Retinal pigment epithelial cell (primary cell): ENCODE data around the gene PPP4R3A.
"Not testable (repeated sequence)": the region's sequence is repeated elsewhere in the genome, so short reads cannot be mapped to it uniquely, and the experiment has no call there.

Source experiments
- DNase-seq: peaks from one replicate; pipeline ENCODE4 v3.0.0-alpha.2; 2010; ENCODE audit warnings: low read depth
- H3K4me3 ChIP-seq: 2 replicates; pipeline ENCODE4 v1.5.1; 2011; ENCODE audit warnings: mild to moderate bottlenecking, low read length, control low read depth, moderate library complexity
- TF ChIP-seq, protein P1 (sequence below): conservative IDR thresholded peaks from 2 replicates; pipeline ENCODE4 v1.5.1; 2011; ENCODE audit warnings: low read depth, low read length, control low read depth, inconsistent platforms

Gene PPP4R3A

DNA sequence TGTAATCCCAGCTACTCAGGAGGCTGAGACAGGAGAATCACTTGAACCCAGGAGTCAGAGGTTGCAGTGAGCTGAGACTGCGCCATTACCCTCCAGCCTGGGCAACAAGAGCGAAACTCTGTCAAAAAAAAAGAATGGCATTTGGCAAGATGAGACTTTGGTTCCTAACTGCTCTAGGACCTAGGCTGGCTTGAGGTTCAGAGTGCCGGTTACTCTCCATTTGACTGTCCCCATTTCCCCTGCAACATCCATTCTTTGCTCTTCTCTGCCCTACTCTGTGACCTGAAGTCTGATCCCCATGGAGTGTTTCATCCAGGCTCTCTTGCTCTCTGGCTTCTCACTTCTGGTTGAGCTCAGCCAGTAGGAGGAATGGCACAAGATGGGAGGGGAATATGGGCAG, 26.2 kb upstream of the PPP4R3A start:
- TF ChIP-seq, protein P1, sequence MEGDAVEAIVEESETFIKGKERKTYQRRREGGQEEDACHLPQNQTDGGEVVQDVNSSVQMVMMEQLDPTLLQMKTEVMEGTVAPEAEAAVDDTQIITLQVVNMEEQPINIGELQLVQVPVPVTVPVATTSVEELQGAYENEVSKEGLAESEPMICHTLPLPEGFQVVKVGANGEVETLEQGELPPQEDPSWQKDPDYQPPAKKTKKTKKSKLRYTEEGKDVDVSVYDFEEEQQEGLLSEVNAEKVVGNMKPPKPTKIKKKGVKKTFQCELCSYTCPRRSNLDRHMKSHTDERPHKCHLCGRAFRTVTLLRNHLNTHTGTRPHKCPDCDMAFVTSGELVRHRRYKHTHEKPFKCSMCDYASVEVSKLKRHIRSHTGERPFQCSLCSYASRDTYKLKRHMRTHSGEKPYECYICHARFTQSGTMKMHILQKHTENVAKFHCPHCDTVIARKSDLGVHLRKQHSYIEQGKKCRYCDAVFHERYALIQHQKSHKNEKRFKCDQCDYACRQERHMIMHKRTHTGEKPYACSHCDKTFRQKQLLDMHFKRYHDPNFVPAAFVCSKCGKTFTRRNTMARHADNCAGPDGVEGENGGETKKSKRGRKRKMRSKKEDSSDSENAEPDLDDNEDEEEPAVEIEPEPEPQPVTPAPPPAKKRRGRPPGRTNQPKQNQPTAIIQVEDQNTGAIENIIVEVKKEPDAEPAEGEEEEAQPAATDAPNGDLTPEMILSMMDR, result no peak
- no peak overlapping the region for H3K4me3 ChIP-seq
- DNase-seq, result no peak

DNA sequence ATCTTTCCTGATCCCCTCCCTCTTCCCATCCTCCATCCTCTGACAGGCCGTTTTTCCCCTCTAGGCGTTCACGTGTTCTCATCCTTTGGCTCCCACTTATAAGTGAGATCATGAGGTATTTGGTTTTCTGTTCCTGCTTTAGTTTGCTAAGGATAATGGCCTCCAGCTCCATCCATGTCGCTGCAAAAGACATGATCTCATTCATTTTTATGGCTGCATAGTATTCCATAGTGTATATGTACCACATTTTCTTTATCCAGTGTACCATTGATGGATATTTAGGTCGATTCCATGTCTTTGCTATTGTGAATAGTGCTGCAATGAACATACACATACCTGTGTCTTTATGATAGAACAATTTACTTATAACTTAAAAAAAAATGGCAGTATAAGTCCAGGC, 23.9 kb upstream of the PPP4R3A start:
- DNase-seq, H3K4me3 ChIP-seq: not testable (repeated sequence)

DNA sequence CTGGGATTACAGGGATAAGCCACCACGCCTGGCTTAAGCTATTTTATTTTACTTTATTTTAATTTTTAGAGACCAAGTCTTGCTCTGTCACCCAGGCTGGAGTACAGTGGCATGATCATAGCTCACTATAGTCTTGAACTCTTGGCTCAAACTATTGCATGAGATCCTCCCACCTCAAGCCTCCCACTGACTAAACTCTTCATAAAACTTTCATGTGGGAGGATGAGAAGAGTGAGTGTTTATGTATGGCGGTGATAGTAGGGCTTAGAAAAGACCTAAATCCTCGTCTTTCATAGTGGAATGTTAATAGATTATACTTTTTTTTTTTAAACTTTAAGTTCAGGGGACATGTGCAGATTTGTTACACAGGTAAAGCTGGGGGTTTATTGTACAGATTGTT, 23.5 kb upstream of the PPP4R3A start:
- TF ChIP-seq, protein P1, result no peak
- no peak overlapping the region for H3K4me3 ChIP-seq
- no peak for DNase-seq

DNA sequence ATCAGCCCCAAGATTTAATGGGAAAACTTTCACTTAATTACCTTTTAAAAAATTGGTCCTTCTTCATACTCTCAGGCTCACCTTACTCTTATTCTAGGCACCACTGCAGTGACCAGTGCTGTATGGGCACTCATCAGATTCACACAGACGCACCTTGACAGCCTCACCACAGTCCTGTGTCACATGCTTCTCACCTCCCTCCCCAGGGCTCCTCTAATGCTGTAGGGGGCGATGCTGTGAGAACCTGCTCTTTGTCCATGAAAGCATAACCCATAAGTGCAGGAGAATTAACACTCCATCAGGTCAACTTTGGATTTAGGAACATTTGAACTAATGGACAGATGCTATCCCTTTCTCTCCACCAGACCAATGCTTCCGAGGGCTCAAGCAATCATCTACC, 13.9 kb upstream of the PPP4R3A start:
- no peak for DNase-seq
- TF ChIP-seq, protein P1, result no peak
- H3K4me3 ChIP-seq, result no peak overlapping the region

DNA sequence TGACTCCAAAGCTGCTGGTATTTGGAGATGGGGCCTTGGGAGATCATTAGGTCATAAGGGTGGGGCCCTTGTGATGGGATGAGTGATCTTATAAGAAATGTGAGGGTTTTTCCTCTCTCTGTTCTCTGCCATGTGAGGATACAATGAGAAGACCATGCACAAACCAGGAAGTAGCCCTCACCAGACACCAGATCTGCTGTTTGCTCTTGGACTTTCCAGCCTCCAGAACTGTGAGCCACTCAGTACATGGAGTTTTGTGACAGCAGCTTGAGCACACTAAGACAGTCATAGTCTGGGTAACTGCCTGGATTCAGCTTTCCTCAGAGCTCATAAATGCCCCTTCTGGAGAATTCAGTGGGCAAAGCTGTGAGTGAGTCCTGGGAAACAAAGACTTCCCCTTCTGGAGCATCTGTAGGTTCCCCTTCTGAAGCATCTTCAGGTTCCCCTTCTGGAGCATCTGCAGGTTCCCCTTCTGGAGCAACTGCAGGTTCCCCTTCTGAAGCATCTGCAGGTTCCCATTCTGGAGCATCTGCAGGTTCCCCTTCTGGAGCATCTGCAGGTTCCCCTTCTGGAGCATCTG, 11.0 kb upstream of the PPP4R3A start:
- TF ChIP-seq, protein P1, result no peak
- no peak for DNase-seq

DNA sequence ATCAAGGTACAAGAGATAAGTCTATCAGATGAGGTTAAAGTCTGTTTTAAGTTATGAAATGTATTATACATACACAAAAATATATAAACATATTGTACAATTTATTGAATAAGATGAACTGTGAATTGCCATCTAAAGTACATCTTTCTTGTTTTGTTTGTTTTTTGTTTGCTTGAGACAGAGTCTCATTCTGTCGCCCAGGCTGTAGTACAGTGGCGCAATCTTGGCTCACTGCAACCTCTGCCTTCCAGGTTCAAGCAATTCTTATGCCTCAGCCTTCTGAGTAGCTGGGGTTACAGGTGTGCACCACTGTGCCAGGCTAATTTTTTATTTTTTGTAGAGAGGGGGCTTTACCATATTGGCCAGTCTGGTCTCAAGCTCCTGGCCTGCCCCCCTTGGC, 10.0 kb upstream of the PPP4R3A start:
- TF ChIP-seq, protein P1, result no peak
- H3K4me3 ChIP-seq, result no peak overlapping the region
- DNase-seq, result no peak

More for the DNA sequence above, 11.0 kb upstream of the PPP4R3A start:
- H3K4me3 ChIP-seq, result no peak overlapping the region

DNA sequence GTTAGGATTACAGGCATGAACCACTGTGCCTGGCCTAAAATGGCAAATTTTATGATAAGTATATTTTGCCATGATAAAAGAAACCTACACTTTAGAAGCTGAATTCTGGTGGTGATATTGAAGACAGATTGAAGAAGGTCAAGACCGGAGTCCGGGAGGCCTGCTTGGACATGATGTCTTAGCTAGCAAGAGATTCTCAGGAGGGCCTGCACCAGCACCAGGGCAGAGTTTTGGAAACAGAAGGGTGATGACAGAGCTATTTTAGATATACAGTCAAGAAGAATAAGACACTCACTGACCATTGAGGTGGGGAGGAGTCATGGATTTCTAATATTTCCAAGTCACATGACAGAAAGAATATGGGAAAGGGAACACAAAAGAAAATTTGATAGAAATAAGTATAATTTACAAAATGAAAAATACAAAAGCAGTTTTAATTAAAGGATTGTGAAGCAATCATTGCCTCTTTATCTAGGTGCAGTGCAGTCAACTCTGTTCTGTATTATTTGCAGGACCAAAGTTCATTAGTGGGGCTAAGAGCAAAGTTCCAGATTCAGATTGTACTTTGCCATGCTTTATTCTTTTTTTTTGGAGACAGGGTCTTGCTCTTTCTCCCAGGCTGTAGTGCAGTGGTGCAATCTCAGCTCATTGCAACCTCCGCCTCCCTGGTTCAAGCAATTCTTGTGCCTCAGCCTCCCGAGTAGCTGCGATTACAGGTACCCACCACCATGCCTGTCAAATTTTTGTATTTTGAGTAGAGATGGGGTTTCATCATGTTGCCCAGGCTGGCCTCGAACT, 9.3 kb upstream of the PPP4R3A start:
- DNase-seq, result no peak
- TF ChIP-seq, protein P1, result no peak
- H3K4me3 ChIP-seq, result no peak overlapping the region
